H9 (cell line): ENCODE measurements around the gene RIPOR1. TPM values are rescaled to one million over a fixed set of nuclear protein-coding genes. Genes with fewer than 3 reads are reported as not detected.
A peak's percentile ranks its signal among the peaks of the same experiment; 100 is the strongest.

Experiments
- DNase-seq: peaks from one replicate; pipeline ENCODE4 v3.0.0-alpha.2; 2017
- H2AFZ ChIP-seq: one replicate; pipeline ENCODE4 v1.6.1; 2013; ENCODE audit warnings: mild to moderate bottlenecking, low read length, control low read depth, moderate library complexity
- H2AK5ac ChIP-seq: 2 replicates; pipeline ENCODE4 v1.6.1; 2013; ENCODE audit warnings: low read length, control low read depth, mixed read lengths; ENCODE audit not compliant: insufficient read length
- H2BK120ac ChIP-seq: one replicate; pipeline ENCODE4 v1.6.1; 2013; ENCODE audit warnings: low read depth, mild to moderate bottlenecking, low read length, control low read depth, inconsistent platforms; ENCODE audit not compliant: poor library complexity, severe bottlenecking
- H2BK12ac ChIP-seq: 2 replicates; pipeline ENCODE4 v1.6.1; 2013; ENCODE audit warnings: low read length, control low read depth, mixed read lengths, low read depth; ENCODE audit not compliant: insufficient read length
- H2BK15ac ChIP-seq: 2 replicates; pipeline ENCODE4 v1.6.1; 2013; ENCODE audit warnings: low read depth, low read length, control low read depth
- H2BK20ac ChIP-seq: one replicate; pipeline ENCODE4 v1.6.1; 2013; ENCODE audit warnings: low read depth, mild to moderate bottlenecking, low read length, control low read depth, inconsistent platforms; ENCODE audit not compliant: poor library complexity, severe bottlenecking
- H2BK5ac ChIP-seq: 2 replicates; pipeline ENCODE4 v1.6.1; 2013; ENCODE audit warnings: low read length, control low read depth, mixed read lengths; ENCODE audit not compliant: insufficient read length
- H3K14ac ChIP-seq: 2 replicates; pipeline ENCODE4 v1.6.1; 2013; ENCODE audit warnings: low read length, control low read depth; ENCODE audit not compliant: insufficient read depth
- H3K18ac ChIP-seq: 2 replicates; pipeline ENCODE4 v1.6.1; 2013; ENCODE audit warnings: low read depth, mild to moderate bottlenecking, mixed read lengths, low read length, control low read depth; ENCODE audit not compliant: insufficient read length
- H3K23ac ChIP-seq: 2 replicates; pipeline ENCODE4 v1.6.1; 2013; ENCODE audit warnings: low read length, control low read depth, mixed read lengths, low read depth; ENCODE audit not compliant: insufficient read length
- H3K23me2 ChIP-seq: 2 replicates; pipeline ENCODE4 v1.6.1; 2013; ENCODE audit warnings: low read depth, mild to moderate bottlenecking, mixed read lengths, low read length, control low read depth; ENCODE audit not compliant: insufficient read length, poor library complexity, severe bottlenecking
- H3K27ac ChIP-seq: 2 replicates; pipeline ENCODE4 v1.5.1; 2013; ENCODE audit warnings: low read length, control low read depth, mixed read lengths, low read depth; ENCODE audit not compliant: insufficient read length
- H3K27me3 ChIP-seq: 2 replicates; pipeline ENCODE4 v1.6.1; 2013; ENCODE audit warnings: low read length, control low read depth, inconsistent platforms; ENCODE audit not compliant: insufficient read depth
- H3K4ac ChIP-seq: 2 replicates; pipeline ENCODE4 v1.6.1; 2013; ENCODE audit warnings: low read depth, mild to moderate bottlenecking, control low read depth, inconsistent platforms, low read length, moderate library complexity
- H3K4me1 ChIP-seq: 2 replicates; pipeline ENCODE4 v1.6.1; 2013; ENCODE audit warnings: low read length, control low read depth, inconsistent platforms; ENCODE audit not compliant: insufficient read depth
- H3K4me2 ChIP-seq: 2 replicates; pipeline ENCODE4 v1.6.1; 2013; ENCODE audit warnings: low read length, control low read depth, mixed read lengths; ENCODE audit not compliant: insufficient read length, insufficient read depth
- H3K56ac ChIP-seq: 2 replicates; pipeline ENCODE4 v1.6.1; 2013; ENCODE audit warnings: low read depth, mild to moderate bottlenecking, mixed read lengths, low read length, control low read depth; ENCODE audit not compliant: insufficient read length
- H3K79me1 ChIP-seq: 2 replicates; pipeline ENCODE4 v1.6.1; 2013; ENCODE audit warnings: low read depth, mild to moderate bottlenecking, moderate library complexity, low read length, control low read depth, inconsistent platforms; ENCODE audit not compliant: insufficient read depth, poor library complexity, severe bottlenecking
- H3K79me2 ChIP-seq: 2 replicates; pipeline ENCODE4 v1.6.1; 2013; ENCODE audit warnings: low read length, control low read depth, inconsistent platforms; ENCODE audit not compliant: insufficient read depth
- H3K9ac ChIP-seq: 2 replicates; pipeline ENCODE4 v1.6.1; 2013; ENCODE audit warnings: low read length, control low read depth, mixed read lengths; ENCODE audit not compliant: insufficient read length; ENCODE audit errors: extremely low read depth
- H3K9me3 ChIP-seq: one replicate; pipeline ENCODE4 v1.6.1; 2013; ENCODE audit warnings: low read depth, low read length, inconsistent platforms; ENCODE audit not compliant: control insufficient read depth
- H3T11ph ChIP-seq: one replicate; pipeline ENCODE4 v1.6.1; 2013; ENCODE audit warnings: mild to moderate bottlenecking, low read length, control low read depth, inconsistent platforms
- H4K20me1 ChIP-seq: one replicate; pipeline ENCODE4 v1.6.1; 2013; ENCODE audit not compliant: control insufficient read depth, insufficient read length, insufficient read depth
- H4K5ac ChIP-seq: 2 replicates; pipeline ENCODE4 v1.6.1; 2013; ENCODE audit warnings: low read depth, mild to moderate bottlenecking, mixed read lengths, low read length, control low read depth; ENCODE audit not compliant: insufficient read length
- H4K8ac ChIP-seq: replicated peaks from 2 replicates; pipeline ENCODE4 v1.6.1; 2013; ENCODE audit warnings: low read length, control low read depth, mixed read lengths, low read depth; ENCODE audit not compliant: insufficient read length
- H4K91ac ChIP-seq: 2 replicates; pipeline ENCODE4 v1.6.1; 2013; ENCODE audit warnings: low read depth, mild to moderate bottlenecking, moderate library complexity, mixed read lengths, low read length, control low read depth; ENCODE audit not compliant: insufficient read length
- H3K27ac Mint-ChIP-seq, 3 experiments: 2 replicates in 2 of 3; 3 replicates in 1 of 3; pipeline ENCODE4 v1.8.0; 2020 to 2021; ENCODE audit warnings: mixed read lengths in 3 of 3, mild to moderate bottlenecking in 1 of 3, moderate library complexity in 1 of 3
- H3K27me3 Mint-ChIP-seq: 2 replicates; pipeline ENCODE4 v1.8.0; 2021; ENCODE audit warnings: low read depth, mild to moderate bottlenecking, moderate library complexity, mixed read lengths
- H3K36me3 Mint-ChIP-seq, 3 experiments: 2 replicates in 2 of 3; 3 replicates in 1 of 3; pipeline ENCODE4 v1.8.0; 2020 to 2021; ENCODE audit warnings: low read depth in 3 of 3, mixed read lengths in 3 of 3; ENCODE audit not compliant: insufficient read depth in 1 of 3
- H3K4me1 Mint-ChIP-seq, 2 experiments: 2 replicates each; pipeline ENCODE4 v1.8.0; 2020; ENCODE audit warnings: mixed read lengths in 2 of 2
- H3K4me3 Mint-ChIP-seq, 2 experiments: 2 replicates in 1 of 2; 3 replicates in 1 of 2; pipeline ENCODE4 v1.8.0; 2020 to 2021; ENCODE audit warnings: mild to moderate bottlenecking in 2 of 2, mixed read lengths in 2 of 2, moderate library complexity in 1 of 2
- H3K9me3 Mint-ChIP-seq, 2 experiments: 2 replicates in 1 of 2; 3 replicates in 1 of 2; pipeline ENCODE4 v1.8.0; 2020; ENCODE audit warnings: mild to moderate bottlenecking in 2 of 2, mixed read lengths in 2 of 2, moderate library complexity in 1 of 2
- WGBS: extraction: QIAGEN DNeasy Blood & Tissue Kit; methylation state at CpG from one replicate; pipeline ENCODE4 v1.1.7; 2013; ENCODE audit warnings: missing lambda C conversion rate, low lambda C conversion rate, mixed read lengths; ENCODE audit not compliant: insufficient read length; ENCODE audit errors: extremely low coverage; 5-methylcytosine and 5-hydroxymethylcytosine counted together
- total RNA-seq: library from RNA; stranded (reverse); gene quantifications from 2 replicates; pipeline ENCODE4 v1.2.1, GENCODE V29; 2021
- TF ChIP-seq, protein P1 (sequence below): fragments of 200-600 bp; sonication (generic); conservative IDR thresholded peaks from 3 replicates; pipeline ENCODE4 v1.8.0; 2021; ENCODE audit warnings: antibody characterized with exemption, mild to moderate bottlenecking

RIPOR1 gene
- total RNA-seq, 1 experiment from 2014 or later, result 14.3 TPM

DNA sequence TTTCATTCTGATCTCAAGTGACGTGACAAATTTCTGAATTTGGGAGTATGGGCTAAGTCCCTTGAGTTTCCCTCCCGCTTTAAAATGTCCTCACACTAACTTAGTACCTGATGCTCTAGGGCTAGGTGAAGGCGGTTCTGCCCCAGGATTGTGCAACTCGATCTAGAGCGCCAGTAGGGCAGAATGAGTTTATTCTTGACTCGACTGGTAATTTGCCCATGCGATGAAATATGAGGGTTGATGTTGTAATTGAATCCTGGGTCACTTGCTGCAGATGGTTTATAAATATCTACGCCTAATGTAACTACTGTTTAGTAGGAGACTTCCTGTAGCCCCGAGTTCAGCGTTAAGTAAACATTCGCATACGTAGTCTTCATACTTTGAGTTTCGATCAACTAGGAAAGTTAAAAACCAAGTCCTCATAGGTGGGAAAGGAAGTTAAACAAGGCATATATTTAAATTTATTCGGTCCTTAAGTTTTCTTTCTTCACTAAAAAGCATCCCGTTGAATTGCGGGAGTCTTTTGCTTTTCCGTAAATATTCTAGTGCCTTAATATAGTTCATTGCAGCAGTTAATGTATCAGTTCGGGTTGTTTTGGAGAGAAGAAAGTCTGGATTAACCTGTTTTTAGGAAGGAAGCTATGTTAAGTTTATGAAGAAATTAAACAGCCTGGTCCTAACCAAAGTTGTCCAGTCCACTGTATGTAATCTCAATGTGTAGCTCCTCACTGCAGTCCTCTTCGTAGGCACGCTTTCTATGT, 35.3 kb downstream of the RIPOR1 start:
- no peak for DNase-seq
- Histone ChIP-seq H3K23ac (no peak overlapping the region), H2BK15ac (no peak overlapping the region), H3K4me1 (0 out of 2 replicates have a peak, but pooled peaks cover 3% of the 10 kb centered on the region), H2BK12ac (no peak overlapping the region), H3K79me1 (no peaks in the 10 kb centered on the region), H3K56ac (no peak overlapping the region), H4K5ac (no peak overlapping the region), H3K4me2 (peak overlapping the region; percentile 94), H3K14ac (peak overlapping the region; percentile 93; the same call in 1 of the 2 replicates), H3K27me3 (no peaks in the 10 kb centered on the region), H2BK120ac (no peak overlapping the region), H3K23me2 (peaks cover 12% of the 10 kb centered on the region), H2AK5ac (no peak overlapping the region), H3T11ph (no peak overlapping the region), H3K4ac (no peak overlapping the region), H2BK20ac (no peak overlapping the region), H2BK5ac (no peak overlapping the region), H3K79me2 (peaks cover 40% of the 10 kb centered on the region; the same call in 1 of the 2 replicates), H4K8ac (no peak overlapping the region), H3K27ac (peak overlapping the region; percentile 78), H2AFZ (no peak overlapping the region), H3K9me3 (no peaks in the 10 kb centered on the region), H4K20me1 (no peaks in the 10 kb centered on the region), H3K18ac (peak overlapping the region; percentile 68), H4K91ac (no peak overlapping the region), H3K9ac (peak overlapping the region; percentile 95)
- Mint-ChIP-seq H3K27ac (peak overlapping the region; percentile 93 to 98 (median 95)), H3K36me3 (peaks cover 0 to 8% (median 4%) of the 10 kb centered on the region in 3 experiments; a peak in 3 of 7 replicates), H3K4me3 (peak overlapping the region; percentile 87 to 88), H3K9me3 (no peaks in the 10 kb centered on the region), H3K4me1 (peaks cover 17 to 25% of the 10 kb centered on the region in 2 experiments), H3K27me3 (no peaks in the 10 kb centered on the region)
- WGBS, result no CpG with 5 or more reads among the region's 20 CpGs
- TF ChIP-seq, protein P1, sequence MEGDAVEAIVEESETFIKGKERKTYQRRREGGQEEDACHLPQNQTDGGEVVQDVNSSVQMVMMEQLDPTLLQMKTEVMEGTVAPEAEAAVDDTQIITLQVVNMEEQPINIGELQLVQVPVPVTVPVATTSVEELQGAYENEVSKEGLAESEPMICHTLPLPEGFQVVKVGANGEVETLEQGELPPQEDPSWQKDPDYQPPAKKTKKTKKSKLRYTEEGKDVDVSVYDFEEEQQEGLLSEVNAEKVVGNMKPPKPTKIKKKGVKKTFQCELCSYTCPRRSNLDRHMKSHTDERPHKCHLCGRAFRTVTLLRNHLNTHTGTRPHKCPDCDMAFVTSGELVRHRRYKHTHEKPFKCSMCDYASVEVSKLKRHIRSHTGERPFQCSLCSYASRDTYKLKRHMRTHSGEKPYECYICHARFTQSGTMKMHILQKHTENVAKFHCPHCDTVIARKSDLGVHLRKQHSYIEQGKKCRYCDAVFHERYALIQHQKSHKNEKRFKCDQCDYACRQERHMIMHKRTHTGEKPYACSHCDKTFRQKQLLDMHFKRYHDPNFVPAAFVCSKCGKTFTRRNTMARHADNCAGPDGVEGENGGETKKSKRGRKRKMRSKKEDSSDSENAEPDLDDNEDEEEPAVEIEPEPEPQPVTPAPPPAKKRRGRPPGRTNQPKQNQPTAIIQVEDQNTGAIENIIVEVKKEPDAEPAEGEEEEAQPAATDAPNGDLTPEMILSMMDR, result no peak
